Body of pancreas (tissue), 4 donors: Measurements from ENCODE around the gene GATAD2B.

ENCODE experiments used
- CTCF ChIP-seq, 7 experiments: fragments of 450-650 bp in 4 of 7; fragments of 200-600 bp in 3 of 7; sonication (generic) in 3 of 7; IDR thresholded peaks; one replicate each; pipeline ENCODE4 v1.5.1; 2016 to 2019; ENCODE audit warnings: antibody characterized with exemption in 7 of 7
- POLR2A ChIP-seq, 3 donors: fragments of 450-650 bp; IDR thresholded peaks; one replicate each; pipeline ENCODE4 v1.6.1; 2016; ENCODE audit warnings: antibody characterized with exemption in 3 of 3, mild to moderate bottlenecking in 2 of 3

- TF ChIP-seq CTCF (IDR thresholded peaks at IDR 0.05) (no peak), POLR2A (IDR thresholded peaks at IDR 0.05) (no peak)
Observed at GRCh38 chr1:153939476-153939875, 16.7 kb upstream of the GATAD2B start.
